Measurements from ENCODE around the gene PSORS1C2.

GRCh38 chr6:31110825-31111582, 27.9 kb downstream of the PSORS1C2 start:
- TF ChIP-seq CTCF (IDR thresholded peaks at IDR 0.05; ENCODE audit: extremely low read depth in 1 of 2, insufficient read depth in 1 of 2, low read depth in 1 of 2, low read length in 2 of 2) (no peak), EZH2 (IDR thresholded peaks at IDR 0.05; ENCODE audit: borderline replicate concordance, low read depth, low read length, severe bottlenecking) (no peak), POLR2A (IDR thresholded peaks at IDR 0.05; ENCODE audit: low read depth, low read length) (no peak), GATA2 (IDR thresholded peaks at IDR 0.05; ENCODE audit: insufficient read depth, insufficient read length, low read depth, low read length) (no peak), JUN (IDR thresholded peaks at IDR 0.05; ENCODE audit: borderline replicate concordance, insufficient read depth, insufficient read length, low read depth) (no peak), POLR2AphosphoS5 (IDR thresholded peaks at IDR 0.05; ENCODE audit: insufficient read depth, low read depth, low read length) (no peak)
